ENCODE results near the gene TMEM170B. TPM values are rescaled to one million over a fixed set of nuclear protein-coding genes. Genes with fewer than 3 reads are reported as not detected.

Gene TMEM170B
- polyA plus RNA-seq, 3 donors = 9.1 to 11.5 (median 9.8) TPM

DNA sequence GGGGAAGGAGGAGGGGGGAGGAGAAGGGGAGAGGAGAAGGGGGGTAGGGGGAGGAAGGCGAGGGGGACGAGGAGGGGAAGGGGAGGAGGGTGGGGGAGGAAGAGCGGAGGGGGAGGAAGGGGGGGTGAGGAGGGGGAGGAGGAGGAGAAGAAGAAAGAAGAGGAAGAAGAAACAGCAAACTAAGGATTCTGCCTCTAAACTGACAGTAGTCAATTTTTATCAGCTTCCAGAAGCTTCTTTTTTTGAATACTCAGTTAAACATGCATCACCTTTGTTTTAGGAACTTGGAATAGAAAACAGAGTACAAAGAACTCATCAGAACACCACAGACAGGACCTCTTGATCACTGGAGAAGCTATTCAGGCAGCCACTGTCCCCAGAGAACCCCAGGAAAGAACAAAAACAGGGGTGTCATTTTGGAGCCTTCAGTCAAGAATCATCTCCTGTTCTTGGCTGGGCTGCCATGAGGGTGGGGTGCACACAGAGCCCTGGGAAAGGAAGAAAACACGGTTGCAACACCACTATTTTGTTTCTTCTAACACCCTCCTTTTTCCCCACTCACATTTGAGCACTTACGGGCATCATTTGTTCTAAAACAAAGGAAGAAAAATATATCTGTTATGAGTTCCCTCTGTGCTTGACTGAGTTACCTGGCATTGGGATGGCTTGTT, 67.4 kb downstream of the TMEM170B start:
- no peak for DNase-seq (ENCODE audit: extremely low read depth in 1 of 11, low read depth in 9 of 11, low spot score in 4 of 11)

DNA sequence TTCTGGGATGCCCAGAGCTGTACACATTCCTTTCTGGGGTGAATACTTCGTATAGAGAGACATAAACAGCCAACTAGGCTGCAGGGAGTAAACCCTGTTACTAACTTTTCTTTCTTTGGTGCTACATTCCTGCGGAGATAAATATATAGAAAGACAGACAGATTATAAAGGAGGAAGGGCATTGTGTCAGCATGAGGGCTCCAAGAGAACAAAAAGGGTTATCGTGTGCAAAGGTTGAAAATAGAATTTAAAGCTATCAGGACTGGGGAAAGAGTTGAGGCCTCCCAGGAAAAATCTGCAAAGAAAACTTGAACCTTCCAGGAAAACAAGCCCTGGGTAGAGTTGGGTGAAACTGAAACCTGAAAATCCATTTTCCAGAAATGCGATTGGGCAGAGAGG, 68.0 kb downstream of the TMEM170B start:
- DNase-seq (ENCODE audit: extremely low read depth in 1 of 11, low read depth in 9 of 11, low spot score in 4 of 11) = no peak

DNA sequence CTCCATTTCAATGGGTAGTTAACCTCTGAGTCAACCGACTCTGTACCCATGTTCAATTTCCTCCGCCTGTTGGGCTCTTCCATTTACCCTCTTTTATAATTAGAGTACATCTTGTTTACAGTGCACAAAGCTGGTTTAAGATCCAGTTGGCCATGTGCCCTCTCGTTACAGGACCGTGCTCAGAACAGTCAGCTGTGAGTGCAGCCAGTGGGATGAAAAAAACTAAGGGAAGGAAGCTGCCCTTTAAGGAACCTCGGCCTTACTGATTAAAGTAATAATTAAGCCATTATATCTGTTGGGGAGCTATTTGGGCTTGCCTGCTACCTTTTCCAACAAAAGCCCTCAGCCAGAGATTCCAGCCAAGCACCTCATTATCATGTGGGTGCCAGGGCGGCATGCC, 68.8 kb downstream of the TMEM170B start:
- no peak for DNase-seq (ENCODE audit: extremely low read depth in 1 of 11, low read depth in 9 of 11, low spot score in 4 of 11)

DNA sequence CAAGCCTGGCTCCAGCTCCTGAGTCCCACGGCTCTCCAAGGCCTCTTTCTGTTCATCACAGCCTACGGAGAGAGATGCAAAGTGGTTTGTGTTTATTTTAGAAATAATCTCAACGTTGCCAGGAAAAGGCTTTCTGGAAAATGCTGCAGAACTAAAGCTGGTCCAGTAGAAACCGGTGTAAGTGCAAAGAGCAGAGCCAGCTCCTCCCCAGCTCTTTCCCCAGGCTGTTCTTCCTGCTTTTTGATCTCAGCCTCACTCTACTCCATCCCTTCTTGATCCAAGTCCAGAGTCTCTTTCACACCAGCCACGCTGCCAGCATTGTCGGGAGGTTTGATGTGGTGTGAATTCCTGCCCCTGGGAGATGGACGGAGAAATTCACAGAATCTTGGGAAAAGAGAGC, 69.8 kb downstream of the TMEM170B start:
- DNase-seq (ENCODE audit: extremely low read depth in 1 of 11, low read depth in 9 of 11, low spot score in 4 of 11) = no peak

DNA sequence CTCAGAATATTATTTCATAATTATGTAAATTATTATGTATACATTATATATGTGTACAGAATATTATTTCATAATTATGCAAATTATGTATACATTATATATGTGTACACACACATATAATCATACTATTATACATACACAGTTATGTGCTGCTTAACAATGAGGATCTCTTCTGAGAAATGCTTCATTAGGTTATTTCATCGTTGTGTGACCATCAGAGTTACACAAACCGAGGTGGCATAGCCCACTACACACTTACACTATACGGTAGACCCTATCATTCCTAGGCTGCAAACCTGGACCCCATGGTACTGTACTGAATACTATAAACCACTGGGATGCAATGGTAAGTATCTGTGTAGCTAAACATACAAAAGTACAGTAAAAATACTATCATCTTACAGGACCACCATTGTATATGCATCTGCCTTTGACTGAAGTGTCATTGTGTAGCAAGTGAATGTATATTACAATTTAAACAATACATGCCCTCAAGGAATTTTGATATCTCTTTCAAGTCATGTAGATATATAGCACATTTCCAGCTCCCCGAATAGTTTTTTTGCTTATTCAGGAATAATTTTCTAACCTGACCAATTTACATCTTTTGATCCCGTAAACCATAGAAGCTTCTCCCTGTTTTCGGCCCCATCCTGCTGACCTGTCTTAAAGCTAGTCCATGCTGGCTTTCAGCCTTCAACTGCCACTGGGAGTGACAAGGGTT, 71.2 kb downstream of the TMEM170B start:
- DNase-seq (ENCODE audit: extremely low read depth in 1 of 11, low read depth in 9 of 11, low spot score in 4 of 11) = no peak

DNA sequence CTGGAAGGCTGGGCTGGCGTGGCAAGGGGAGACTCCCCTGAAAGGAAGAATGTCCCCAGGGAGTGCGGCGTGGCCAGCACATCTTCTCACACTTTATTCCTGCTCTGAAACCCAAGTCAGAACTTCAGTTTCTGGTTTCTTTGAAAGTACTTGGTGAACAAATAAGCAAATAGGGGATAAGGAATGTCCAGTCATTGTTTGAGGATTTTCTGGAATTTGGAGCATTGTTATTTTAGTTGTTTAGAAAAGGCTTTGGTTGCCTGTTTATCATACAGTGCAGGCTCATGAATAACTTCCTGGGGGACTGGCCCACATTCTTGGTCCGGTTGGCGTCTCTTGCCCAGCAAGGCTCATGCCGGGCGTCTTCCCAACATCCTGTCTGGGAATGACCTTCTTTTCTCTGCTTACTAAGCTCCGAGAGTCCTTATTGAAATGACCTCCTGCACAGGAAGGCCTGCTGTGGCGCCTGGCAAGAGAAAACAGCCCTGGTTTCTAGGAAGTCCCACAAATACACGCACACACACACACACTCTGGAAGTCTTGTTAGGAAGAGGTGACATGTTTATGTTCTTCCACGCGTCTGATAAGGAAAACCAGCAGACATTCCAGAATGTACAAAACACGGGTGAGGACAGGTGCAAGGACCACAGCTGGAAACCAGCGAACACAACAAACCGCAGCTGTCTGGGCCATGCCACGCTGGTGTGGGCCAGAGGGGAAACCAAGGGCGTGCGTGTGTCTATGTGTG, 71.9 kb downstream of the TMEM170B start:
- DNase-seq (ENCODE audit: extremely low read depth in 1 of 11, low read depth in 9 of 11, low spot score in 4 of 11) = no peak

DNA sequence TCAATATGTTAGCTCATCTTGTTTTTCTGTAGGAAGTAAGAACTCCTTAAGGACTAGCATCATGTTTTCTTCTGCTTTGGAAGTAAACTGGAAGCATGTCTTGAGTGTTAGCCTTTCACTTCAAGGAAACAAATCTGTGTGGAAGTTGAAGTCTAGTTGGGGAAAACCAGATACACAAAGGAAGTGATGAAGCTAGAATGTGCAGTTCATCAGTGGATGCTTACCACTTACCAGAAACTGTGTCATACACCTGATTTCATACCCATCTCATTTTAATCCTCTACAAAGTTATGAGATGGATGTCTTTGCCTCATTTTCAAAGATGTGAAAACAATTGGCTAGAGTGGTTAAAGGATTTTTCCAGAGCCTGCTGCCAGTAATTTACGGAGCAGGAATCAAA, 75.8 kb downstream of the TMEM170B start:
- DNase-seq (ENCODE audit: extremely low read depth in 1 of 11, low read depth in 9 of 11, low spot score in 4 of 11) = no peak

DNA sequence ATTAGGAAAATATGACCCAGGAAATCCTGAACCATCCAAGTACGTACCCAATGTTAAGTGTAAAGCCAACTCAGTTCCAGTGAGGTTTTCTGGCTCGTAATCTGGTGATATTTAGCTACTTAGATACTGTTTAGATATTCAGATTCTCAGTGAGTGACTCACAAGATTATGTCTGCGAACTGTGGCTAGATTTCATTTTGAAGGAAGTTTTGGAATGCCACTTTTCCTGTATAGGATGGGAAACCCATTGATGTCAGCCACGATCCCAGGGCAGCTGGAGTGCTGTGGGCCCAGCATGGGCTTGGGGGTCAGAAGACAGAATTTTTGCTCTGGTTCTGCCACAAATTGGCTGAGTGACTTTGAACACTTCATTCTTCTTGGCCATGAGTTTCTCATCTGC, 76.3 kb downstream of the TMEM170B start:
- no peak for DNase-seq (ENCODE audit: extremely low read depth in 1 of 11, low read depth in 9 of 11, low spot score in 4 of 11)

DNA sequence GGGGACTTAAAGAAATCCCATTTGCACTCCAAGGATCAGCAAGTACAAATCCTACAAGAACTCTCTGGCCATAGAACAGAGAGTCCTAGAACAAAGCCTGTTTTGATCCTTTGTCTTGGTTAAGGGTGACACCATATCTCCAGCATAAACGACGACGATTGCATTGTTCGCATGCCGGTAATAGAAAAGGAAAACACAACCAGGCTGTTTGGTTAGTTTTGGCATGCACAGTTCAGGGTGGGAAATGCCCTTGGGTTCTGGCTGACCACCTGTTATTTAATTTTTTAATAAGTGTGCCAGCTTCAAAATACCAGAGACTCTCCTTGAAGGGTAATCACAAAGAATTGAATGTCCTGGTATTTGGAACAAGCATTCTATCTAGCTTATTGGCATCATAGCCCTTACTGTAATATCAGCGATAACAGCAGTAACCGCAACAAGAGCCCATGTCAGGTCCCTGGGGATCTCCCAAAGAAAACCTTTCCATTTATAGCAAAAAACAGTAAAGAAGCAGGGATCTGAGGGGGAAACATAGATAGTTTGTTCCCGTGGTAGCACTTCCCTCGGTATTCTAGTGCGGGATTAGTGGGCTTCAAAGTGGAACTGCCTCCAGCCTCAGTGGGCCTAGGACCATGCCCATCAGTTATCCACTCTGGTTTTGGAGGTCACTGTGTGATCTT, 77.1 kb downstream of the TMEM170B start:
- no peak for DNase-seq (ENCODE audit: extremely low read depth in 1 of 11, low read depth in 9 of 11, low spot score in 4 of 11)

DNA sequence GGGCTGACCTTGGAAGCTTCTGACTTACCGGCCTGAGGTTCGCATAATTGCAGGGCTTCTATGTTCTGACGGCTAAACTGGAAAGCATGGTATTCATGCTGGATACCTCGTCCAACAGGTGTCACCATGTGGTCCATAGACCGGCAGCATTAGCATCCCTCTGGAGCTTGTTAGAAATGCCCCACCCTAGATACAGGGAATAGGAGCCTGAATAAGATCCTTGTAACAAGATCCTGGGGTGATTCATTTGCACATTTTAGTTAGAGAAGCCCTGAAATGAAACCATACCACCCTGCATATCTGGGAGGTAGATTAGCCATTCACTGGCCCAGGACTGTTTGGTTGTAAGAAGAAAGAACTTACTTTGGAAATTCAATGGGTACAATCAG, 77.7 kb downstream of the TMEM170B start:
- no peak for DNase-seq (ENCODE audit: extremely low read depth in 1 of 11, low read depth in 9 of 11, low spot score in 4 of 11)

DNA sequence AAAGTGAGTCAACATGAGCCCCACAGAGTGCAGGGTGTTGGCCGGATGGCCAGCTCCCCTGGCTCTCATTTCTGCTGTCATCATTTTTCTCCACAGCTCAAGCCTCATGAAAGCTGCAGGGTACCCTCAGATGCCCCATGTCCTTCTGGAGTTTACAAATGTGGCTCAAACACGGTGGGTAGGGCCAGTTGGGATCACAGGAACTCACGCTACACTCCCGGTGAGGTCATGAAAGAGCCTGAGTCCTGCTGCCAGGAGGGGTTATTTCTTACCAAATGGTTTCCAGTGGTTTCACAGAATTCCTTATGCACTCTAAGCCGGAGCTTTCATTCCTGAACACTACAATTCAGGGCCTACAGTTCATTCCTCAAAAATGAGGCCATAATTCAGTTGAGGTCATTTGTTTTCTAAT, 78.7 kb downstream of the TMEM170B start:
- DNase-seq (ENCODE audit: extremely low read depth in 1 of 11, low read depth in 9 of 11, low spot score in 4 of 11) = no peak

DNA sequence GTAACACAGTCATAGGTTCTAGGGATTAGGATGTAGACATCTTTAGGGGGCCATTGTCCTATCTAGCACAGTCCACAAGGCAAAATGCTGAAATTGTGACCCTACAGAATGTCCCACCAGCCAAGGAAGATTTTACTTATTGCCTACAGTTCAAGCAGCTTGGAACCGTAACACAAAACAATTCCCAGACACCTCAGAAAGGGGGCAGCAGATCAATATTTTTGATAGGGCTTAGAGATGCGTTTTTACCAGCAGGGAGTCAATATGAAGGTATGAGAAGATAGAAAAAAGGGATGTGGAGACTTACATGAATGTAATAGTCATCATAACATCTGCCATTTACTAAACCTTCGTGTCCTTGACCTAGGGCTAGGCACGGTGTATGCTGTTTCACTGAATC, 81.0 kb downstream of the TMEM170B start:
- DNase-seq (ENCODE audit: extremely low read depth in 1 of 11, low read depth in 9 of 11, low spot score in 4 of 11) = no peak

DNA sequence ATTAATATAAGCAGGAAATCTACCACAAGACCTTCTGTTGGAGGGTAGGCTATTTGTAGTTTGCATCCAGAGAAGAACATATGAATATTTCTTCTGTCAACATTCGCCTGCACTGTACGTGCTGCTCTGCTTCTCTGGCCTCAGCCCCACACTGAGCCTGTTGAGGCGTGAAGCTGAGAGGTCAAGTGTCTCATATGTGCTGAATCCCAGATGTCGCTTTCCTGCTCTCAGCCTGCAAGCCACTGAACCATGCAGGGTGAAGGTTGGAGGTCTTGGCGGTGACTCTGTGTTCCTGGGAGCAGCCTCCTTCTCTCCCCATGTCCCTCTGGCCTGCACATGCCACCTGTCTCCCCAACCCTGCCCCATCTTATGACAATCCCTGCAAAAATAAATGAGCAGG, 83.6 kb downstream of the TMEM170B start:
- DNase-seq (ENCODE audit: extremely low read depth in 1 of 11, low read depth in 9 of 11, low spot score in 4 of 11) = peak in 7 of 11 donors; percentile 42 to 70 (median 53)

DNA sequence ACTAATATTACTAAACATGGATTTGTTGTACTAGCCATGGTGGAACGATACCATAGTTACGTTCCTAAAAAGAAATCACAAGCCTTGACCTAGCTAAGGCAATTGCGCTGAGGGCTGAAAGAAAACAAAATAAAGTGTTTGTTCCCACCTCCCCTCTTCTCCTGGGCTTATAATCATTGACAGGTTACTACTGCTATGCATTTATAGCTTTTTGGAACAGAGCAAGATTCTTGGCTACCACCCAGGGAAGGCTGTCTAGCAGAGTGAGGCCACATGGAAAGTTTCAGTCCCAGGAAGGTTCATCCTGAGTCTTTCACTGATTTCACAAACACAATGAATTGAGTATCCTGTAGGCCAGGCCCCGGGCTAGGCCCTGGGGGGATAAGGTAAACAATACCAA, 84.6 kb downstream of the TMEM170B start:
- peak in 3 of 11 donors; percentile 30 to 60 (median 36) for DNase-seq (ENCODE audit: extremely low read depth in 1 of 11, low read depth in 9 of 11, low spot score in 4 of 11)

DNA sequence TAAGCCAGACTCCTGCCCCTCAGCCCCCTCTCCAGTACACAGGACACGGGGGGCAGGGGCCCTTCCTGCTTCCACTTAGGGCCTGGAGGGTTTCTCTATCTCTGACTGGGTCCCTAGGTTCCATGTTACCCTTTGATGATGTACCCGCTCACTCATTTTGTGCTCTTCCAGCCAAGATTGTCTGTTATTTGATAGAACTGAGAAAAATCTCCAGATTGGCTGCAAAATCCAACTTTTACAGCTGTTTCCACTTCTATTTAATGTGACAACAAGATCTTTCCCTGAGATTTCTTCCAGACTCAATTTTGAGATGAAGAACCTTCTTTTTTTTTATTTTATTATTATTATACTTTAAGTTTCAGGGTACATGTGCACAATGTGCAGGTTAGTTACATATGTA, 85.7 kb downstream of the TMEM170B start:
- DNase-seq (ENCODE audit: extremely low read depth in 1 of 11, low read depth in 9 of 11, low spot score in 4 of 11) = no peak

DNA sequence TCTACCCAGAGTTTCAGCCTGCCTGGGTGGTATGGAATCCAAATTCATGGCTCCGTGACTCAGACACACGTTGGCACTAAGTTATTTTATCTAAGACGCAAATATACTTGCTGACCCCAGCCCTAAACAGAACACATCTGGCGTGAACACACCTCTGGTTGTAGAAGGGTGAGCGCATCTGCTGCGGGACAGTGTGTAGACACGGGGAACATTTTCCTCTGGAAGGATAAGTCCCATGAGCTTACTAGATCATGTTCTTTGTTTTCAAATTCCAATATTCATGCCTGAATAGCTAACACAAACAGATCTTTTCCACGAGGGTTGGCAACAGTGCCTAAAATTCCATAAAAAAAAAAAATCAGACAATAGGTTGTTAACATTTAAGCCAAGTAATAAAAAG, 87.8 kb downstream of the TMEM170B start:
- DNase-seq (ENCODE audit: extremely low read depth in 1 of 11, low read depth in 9 of 11, low spot score in 4 of 11) = no peak

DNA sequence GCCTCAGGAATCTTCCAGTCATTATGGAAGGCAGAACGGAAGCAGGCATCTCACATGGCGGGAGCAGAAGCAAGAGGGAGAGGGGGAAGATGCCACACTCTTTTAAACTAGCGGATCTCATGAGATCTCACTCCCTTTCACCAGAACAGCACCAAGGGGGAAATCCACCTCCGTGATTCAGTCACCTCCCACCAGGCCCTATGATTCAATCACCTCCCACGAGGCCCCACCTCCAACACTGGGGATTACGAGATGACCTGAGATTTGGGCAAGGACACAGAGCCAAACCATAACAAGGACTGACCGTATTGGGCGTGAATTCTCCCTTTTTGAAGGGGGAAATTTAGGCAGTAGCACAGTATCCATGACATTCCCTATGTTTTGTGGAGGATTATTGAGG, 88.8 kb downstream of the TMEM170B start:
- no peak for DNase-seq (ENCODE audit: extremely low read depth in 1 of 11, low read depth in 9 of 11, low spot score in 4 of 11)

DNA sequence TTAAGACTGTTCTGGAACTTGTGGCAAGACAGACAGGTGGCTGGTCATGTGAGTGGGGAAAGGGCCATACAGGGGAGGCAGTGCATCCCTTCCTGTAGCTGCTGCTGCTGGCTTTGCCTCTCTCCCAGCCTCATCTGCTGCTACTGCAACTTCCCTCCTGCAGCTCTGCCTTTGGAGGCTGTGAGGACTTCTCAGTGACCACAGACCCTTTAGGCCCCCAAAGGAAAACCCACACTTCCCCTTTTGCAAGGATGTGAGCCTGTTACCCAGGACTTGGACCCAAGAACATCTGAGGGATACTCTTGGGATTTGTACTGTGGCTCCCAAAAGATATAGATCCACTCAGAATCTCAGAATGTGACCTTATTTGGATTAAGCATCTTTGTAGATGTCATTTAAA, 91.0 kb downstream of the TMEM170B start:
- DNase-seq (ENCODE audit: extremely low read depth in 1 of 11, low read depth in 9 of 11, low spot score in 4 of 11) = no peak

DNA sequence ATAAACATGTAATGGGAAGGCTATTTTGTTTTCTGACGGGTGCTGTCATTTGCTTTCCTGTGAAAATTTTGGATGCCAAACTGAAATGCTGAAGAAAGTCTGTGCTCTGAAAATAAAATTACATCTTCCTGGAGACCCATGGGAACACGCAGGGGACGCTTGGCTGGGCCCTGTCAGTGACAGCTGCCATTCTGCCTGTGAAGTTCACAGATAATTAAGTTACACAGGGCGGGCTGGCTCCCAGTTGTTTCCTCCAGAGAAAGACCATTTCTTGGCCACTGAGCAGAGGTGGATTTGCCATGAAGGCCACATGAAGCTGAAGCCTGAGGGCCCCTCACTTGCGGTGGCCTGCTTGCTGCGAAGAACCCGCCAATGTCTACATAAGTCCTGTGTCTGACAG, 93.5 kb downstream of the TMEM170B start:
- no peak for DNase-seq (ENCODE audit: extremely low read depth in 1 of 11, low read depth in 9 of 11, low spot score in 4 of 11)

DNA sequence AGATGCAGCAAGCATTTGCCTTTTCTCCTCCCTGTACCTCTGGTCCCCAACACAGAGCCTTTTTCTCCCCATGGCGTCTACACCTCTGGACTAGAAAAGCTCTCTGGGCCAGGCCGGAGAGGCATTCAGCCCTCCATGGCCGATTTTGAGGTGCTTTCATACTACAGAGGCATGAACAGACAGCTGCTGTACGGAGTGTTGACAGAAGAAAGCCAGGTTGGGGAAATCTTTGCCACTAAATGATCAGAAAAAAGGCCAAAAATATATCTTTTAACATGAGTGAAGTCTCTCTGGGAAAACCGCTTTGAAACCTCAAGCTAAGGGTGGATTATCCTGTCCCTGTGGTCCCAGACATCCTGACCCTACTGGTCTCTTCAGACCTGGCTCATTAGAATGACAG, 94.0 kb downstream of the TMEM170B start:
- DNase-seq (ENCODE audit: extremely low read depth in 1 of 11, low read depth in 9 of 11, low spot score in 4 of 11) = no peak
